Neutrophil (primary cell): Measurements from ENCODE around the gene RNU2-63P.
A peak's percentile ranks its signal among the peaks of the same experiment; 100 is the strongest.

Experiments
- H3K27ac ChIP-seq: fragments of 200-600 bp; sonication (generic); 2 replicates; pipeline ENCODE4 v1.5.1; 2016; ENCODE audit warnings: mild to moderate bottlenecking, moderate library complexity
- H3K27me3 ChIP-seq: fragments of 200-600 bp; sonication (generic); 2 replicates; pipeline ENCODE4 v1.6.0; 2016; ENCODE audit warnings: mild to moderate bottlenecking
- H3K36me3 ChIP-seq: fragments of 200-600 bp; sonication (generic); 2 replicates; pipeline ENCODE4 v1.5.1; 2017
- H3K4me1 ChIP-seq, 2 experiments: fragments of 200-600 bp in 1 of 2; sonication (generic) in 1 of 2; 1 replicate in 1 of 2; 2 replicates in 1 of 2; pipeline versions ENCODE4 v1.5.1 to v1.6.1; 2013 to 2016; ENCODE audit warnings: low read depth in 1 of 2, low read length in 1 of 2, mild to moderate bottlenecking in 1 of 2, moderate library complexity in 1 of 2; ENCODE audit not compliant: control insufficient read depth in 1 of 2, insufficient read depth in 1 of 2
- H3K4me3 ChIP-seq, 2 experiments: fragments of 200-600 bp in 1 of 2; sonication (generic) in 1 of 2; 1 replicate in 1 of 2; 2 replicates in 1 of 2; pipeline ENCODE4 v1.5.1; 2013 to 2016; ENCODE audit warnings: low read depth in 1 of 2, low read length in 1 of 2, mild to moderate bottlenecking in 1 of 2, moderate library complexity in 1 of 2
- H3K9me3 ChIP-seq: fragments of 200-600 bp; sonication (generic); 2 replicates; pipeline ENCODE4 v1.5.1; 2016
- CTCF ChIP-seq: fragments of 200-600 bp; sonication (generic); IDR thresholded peaks from 2 replicates; pipeline ENCODE4 v1.5.1; 2016; ENCODE audit warnings: antibody characterized with exemption

The RNU2-63P gene

DNA sequence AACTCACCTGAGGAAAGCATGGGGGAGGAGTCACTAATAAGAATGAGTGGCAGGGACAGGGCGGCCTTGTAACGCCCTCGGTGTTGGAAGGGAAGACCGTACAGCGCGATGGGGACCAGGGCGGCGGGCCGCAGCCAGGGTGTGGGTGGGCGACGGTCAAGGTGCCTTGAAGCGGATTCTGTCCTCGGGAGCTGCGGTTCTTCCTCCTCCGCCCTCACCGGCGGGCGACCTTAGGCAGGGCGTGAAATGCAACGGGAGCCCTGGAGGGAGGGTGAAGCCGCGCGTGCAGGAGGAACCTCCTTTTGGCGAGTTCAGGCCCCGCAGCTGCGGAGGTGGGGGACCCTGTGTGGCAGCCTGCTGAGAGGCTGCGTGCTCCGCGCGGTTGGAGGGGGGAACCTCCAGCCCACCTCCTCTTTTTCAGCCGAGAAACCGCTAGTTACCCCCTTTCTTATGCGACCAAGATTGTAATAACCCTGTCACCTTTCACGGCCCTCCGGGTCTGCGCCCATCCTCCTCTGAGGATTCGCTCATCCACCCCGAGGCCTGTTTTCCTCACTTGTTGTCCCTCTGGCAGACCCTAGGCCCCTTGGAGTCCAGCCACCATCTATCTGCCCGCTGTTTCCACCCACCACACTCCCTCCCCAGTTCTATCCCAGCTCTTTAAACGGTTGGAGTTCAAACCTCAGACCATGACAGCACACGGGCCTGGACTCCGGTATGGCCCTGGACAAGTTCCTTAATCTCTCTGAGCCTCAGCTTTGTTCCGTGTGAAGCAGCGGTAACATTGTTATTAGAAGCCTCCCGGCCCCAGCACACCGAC is 823 bp upstream of the RNU2-63P start:
- no peaks in the 10 kb centered on the region for H3K9me3 ChIP-seq
- H3K27ac ChIP-seq = peak overlapping the region; percentile 72
- no peak for TF ChIP-seq CTCF
- H3K4me1 ChIP-seq = peaks cover 16 to 24% of the 10 kb centered on the region in 2 experiments
- peak overlapping the region; percentile 79 to 87 for H3K4me3 ChIP-seq
- H3K27me3 ChIP-seq = no peaks in the 10 kb centered on the region
- no peaks in the 10 kb centered on the region for H3K36me3 ChIP-seq

- H3K36me3 ChIP-seq = no peaks in the 10 kb centered on the region
- no peaks in the 10 kb centered on the region for H3K9me3 ChIP-seq
- H3K4me1 ChIP-seq = peaks cover 8 to 10% of the 10 kb centered on the region in 2 experiments
- no peak overlapping the region for H3K4me3 ChIP-seq
- no peak overlapping the region for H3K27ac ChIP-seq
- no peaks in the 10 kb centered on the region for H3K27me3 ChIP-seq
- TF ChIP-seq CTCF = no peak
These were observed 5.3 kb downstream of the RNU2-63P start for GRCh38 chr2:88011011-88011410.

DNA sequence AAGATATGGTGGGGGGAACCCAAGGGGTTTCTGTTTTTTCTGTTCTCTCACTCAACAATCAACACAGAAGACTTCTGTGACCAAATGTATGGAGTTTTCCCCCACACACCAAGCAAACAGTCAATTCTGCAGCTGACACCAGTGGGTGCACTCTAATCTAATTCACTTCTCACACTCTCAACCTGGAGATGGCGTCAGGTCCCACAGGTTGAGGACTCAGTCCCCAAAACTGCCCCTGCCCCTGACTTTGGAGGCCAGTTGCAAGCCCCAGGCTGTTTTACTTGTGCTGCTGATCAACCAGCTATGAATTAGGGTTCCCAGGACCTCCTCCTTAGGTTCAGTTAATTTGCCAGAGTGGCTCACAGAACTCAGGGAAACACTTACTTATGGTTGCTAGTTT is 6.2 kb downstream of the RNU2-63P start:
- no peaks in the 10 kb centered on the region for H3K9me3 ChIP-seq
- H3K27ac ChIP-seq = no peak overlapping the region
- H3K36me3 ChIP-seq = no peaks in the 10 kb centered on the region
- peaks cover 7 to 8% of the 10 kb centered on the region in 2 experiments for H3K4me1 ChIP-seq
- no peaks in the 10 kb centered on the region for H3K27me3 ChIP-seq
- H3K4me3 ChIP-seq = no peak overlapping the region
- no peak for TF ChIP-seq CTCF

DNA sequence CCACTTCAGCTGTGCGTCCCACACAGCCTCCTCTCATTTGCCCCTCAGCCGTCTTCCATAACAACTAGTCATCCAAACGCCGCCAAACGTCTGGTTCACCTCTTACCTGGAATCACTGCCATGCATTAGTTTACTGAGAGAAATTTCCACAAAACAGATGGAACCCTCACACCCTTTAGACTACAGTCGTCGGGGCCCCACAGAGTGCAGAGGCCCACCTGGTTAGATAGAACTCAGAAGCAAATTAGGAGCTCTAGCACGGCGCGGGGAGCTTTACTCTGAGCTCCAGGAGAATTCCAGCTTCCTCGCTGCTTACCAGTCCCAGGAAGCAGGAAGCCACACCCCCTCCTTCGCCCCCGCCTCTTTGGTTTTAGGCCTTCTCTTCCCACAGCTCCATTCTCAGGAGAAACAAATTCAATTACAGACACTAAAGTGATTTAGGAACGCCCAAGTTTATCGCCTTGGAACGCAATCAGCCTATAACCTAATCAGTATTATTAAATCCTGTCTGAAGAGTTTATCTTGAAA is 9.4 kb downstream of the RNU2-63P start:
- no peak for TF ChIP-seq CTCF
- Histone ChIP-seq H3K4me3 (no peak overlapping the region), H3K27me3 (no peaks in the 10 kb centered on the region), H3K36me3 (no peaks in the 10 kb centered on the region), H3K9me3 (no peaks in the 10 kb centered on the region), H3K27ac (no peak overlapping the region), H3K4me1 (peaks cover 9% of the 10 kb centered on the region in 2 experiments)

- H3K27ac ChIP-seq = no peak overlapping the region
- no peak for TF ChIP-seq CTCF
- peaks cover 15 to 16% of the 10 kb centered on the region in 2 experiments for H3K4me1 ChIP-seq
- no peaks in the 10 kb centered on the region for H3K9me3 ChIP-seq
- no peaks in the 10 kb centered on the region for H3K27me3 ChIP-seq
- no peaks in the 10 kb centered on the region for H3K36me3 ChIP-seq
- H3K4me3 ChIP-seq = no peak overlapping the region
These were observed 10.6 kb downstream of the RNU2-63P start for GRCh38 chr2:88005776-88006175.
